IMR-90 (cell line): ENCODE data around the gene MRPS22. TPM values are rescaled to one million over a fixed set of nuclear protein-coding genes. Genes with fewer than 3 reads are reported as not detected.

Experiments used
- microRNA-seq, 2 experiments: library from miRNA; stranded (forward) in 1 of 2; unstranded in 1 of 2; fragments of 10-50 nt in 1 of 2; fragments of <30 nt in 1 of 2; gene quantifications in 1 of 2; microRNA quantifications in 1 of 2; one replicate each; pipeline versions ENCODE3 to v1.1.0; 2013 to 2020; ENCODE audit not compliant: insufficient read depth in 1 of 2, insufficient read length in 1 of 2, unreplicated experiment in 1 of 2
- polyA plus RNA-seq, 3 experiments: library from polyadenylated mRNA; depleted of rRNA; stranded (reverse); fragments of >200 nt; gene quantifications; 2 replicates each; pipeline ENCODE4 v1.2.3, GENCODE V29; 2012; ENCODE audit warnings: low replicate concordance in 1 of 3
- small RNA-seq, 5 experiments: library from RNA; depleted of rRNA; stranded (forward); fragments of <200 nt; gene quantifications; one replicate each; pipeline ENCODE3, GENCODE V24; 2012
- total RNA-seq: library from RNA; depleted of rRNA; stranded (reverse); fragments of >200 nt; gene quantifications from 2 replicates; pipeline ENCODE4 v1.2.3, GENCODE V29; 2012; rRNA removed

MRPS22 gene
- total and polyA plus RNA-seq, 2 of the 4 experiments (the other 2 are of a cell fraction) = 54.5 to 72.4 TPM

Small RNAs within 50 kb of the gene (microRNA-seq; reads per million reads assigned to microRNA genes)
- gene RF00026 (ENCODE audit: insufficient read depth, insufficient read length) = not detected

Small RNAs within 50 kb of the gene (small RNA-seq; reads per million reads assigned to genes)
- 0 reads per million in 5 experiments for gene RF00026

Other genes starting within 250 kb of the MRPS22 start
- 363 and 549 TPM in 2 replicates for gene COPB2, start 45.6 kb downstream of the MRPS22 start, total RNA-seq
- 140 and 179 TPM in 2 replicates for gene COPB2, start 45.6 kb downstream of the MRPS22 start, polyA plus RNA-seq (2012; rRNA removed)
- not detected in 2 replicates for gene RBP2, start 132.5 kb downstream of the MRPS22 start, total RNA-seq
- gene RBP2, start 132.5 kb downstream of the MRPS22 start, polyA plus RNA-seq (2012; rRNA removed) = not detected in 2 replicates
- 61.9 and 65.4 TPM in 2 replicates for gene RBP1, start 195.7 kb downstream of the MRPS22 start, total RNA-seq
- gene RBP1, start 195.7 kb downstream of the MRPS22 start, polyA plus RNA-seq (2012; rRNA removed) = 117 and 134 TPM in 2 replicates